Fibroblast of lung (primary cell): ENCODE measurements around the gene SFXN3.

ENCODE experiments used
- CTCF ChIP-seq, 2 donors: IDR thresholded peaks in 1 of 2; conservative IDR thresholded peaks in 1 of 2; 1 replicate in 1 of 2; 2 replicates in 1 of 2; pipeline ENCODE4 v1.5.1; 2011 to 2012; ENCODE audit warnings: low read length in 2 of 2, control low read depth in 1 of 2, inconsistent platforms in 1 of 2, low read depth in 1 of 2, mild to moderate bottlenecking in 1 of 2
- EZH2 ChIP-seq: IDR thresholded peaks from 2 replicates; pipeline ENCODE4 v1.5.1; 2012; ENCODE audit warnings: low read length, control low read depth, mild to moderate bottlenecking; ENCODE audit errors: missing control alignments

DNA sequence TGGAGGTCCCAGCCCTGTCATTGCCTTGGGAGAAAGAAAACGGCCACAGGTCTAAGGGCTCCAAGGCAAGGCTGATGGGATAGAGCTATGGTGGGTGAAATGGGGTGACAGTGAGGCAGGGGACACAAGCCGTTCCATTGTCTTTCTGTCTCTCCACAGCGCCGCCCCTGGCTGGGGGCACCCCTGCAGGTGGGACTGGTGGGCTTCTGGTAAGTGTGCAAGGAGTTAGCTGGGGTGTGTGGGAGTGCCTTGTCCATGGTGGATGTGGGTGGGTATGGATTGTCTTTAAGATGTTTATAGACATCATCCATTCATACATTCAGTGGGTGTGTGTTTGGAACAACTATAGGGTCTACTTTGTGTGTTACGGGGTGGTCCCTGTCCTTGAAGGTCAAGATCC, 7.5 kb downstream of the SFXN3 start:
- TF ChIP-seq CTCF (conservative IDR thresholded peaks at IDR 0.05 in 1 of 2, IDR thresholded peaks at IDR 0.05 in 1 of 2; ENCODE audit: low read depth in 1 of 2, low read length in 2 of 2) (no peak), EZH2 (no peak)
